ENCODE measurements around the gene RSBN1L. TPM values are rescaled to one million over a fixed set of nuclear protein-coding genes. Genes with fewer than 3 reads are reported as not detected.

RSBN1L gene
- total RNA-seq, 1 donor from 2014 or later, result 11.3 TPM

DNA sequence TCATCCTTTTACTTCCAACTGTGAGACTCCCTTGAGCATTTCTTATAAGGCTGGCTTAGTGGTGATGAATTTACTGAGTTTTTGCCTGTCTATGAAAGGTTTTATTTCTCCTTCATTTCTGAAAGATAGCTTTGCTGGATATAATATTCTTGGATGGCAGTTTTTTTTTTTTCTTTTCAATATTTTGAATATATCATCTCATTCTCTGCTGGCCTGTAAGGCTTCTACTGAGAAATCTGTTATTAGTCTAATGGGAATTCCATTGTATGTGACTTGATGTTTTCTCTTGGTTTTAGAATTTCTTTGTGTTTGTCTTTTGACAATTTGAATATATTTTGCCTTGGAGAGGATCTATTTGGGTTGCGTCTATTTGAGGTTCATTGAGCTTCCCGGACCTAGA, 124.7 kb downstream of the RSBN1L start:
- H3K27ac ChIP-seq, result no peak overlapping the region
- no peak for DNase-seq (ENCODE audit: extremely low spot score in 2 of 2)
- H3K36me3 ChIP-seq, result peaks cover 0 to 15% of the 10 kb centered on the region in 2 donors
- intact Hi-C loops (cut with DNase I), result no loop called here
- no peak for TF ChIP-seq CTCF (IDR thresholded peaks at IDR 0.05)
- TF ChIP-seq POLR2AphosphoS5 (IDR thresholded peaks at IDR 0.05; ENCODE audit: insufficient read depth in 1 of 2, low read depth in 1 of 2), result no peak
- no peak for TF ChIP-seq POLR2A (IDR thresholded peaks at IDR 0.05)
- peaks cover 32% of the 10 kb centered on the region for H3K9me3 ChIP-seq
- H3K4me3 ChIP-seq, result no peak overlapping the region
- H3K4me1 ChIP-seq, result no peaks in the 10 kb centered on the region
- H3K27me3 ChIP-seq, result no peaks in the 10 kb centered on the region

DNA sequence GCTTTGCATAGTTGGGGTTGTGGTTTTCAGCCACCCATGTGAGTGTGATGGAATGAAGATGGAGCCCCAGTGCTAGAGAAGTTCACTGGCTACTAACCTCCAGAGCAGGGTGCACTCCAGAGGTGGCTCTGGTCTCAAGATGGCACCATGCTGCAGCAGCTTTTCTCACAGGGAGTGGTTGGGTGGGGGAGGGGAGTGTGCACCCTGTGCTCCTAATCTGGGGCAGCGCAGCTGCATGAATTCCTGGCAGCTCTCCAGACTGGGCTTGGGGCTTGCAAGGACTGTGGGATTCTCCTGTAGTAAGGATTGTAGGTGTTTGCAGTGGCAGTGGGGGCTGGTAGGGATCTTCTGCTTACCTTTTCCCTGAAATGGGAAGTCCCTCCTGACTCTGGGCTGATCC, 126.0 kb downstream of the RSBN1L start:
- Histone ChIP-seq H3K36me3 (peaks cover 0 to 14% of the 10 kb centered on the region in 2 donors), H3K27me3 (no peaks in the 10 kb centered on the region), H3K9me3 (peaks cover 36% of the 10 kb centered on the region), H3K4me1 (peaks cover 1% of the 10 kb centered on the region), H3K27ac (no peak overlapping the region), H3K4me3 (no peak overlapping the region)
- intact Hi-C loops (cut with DNase I), result no loop called here
- DNase-seq (ENCODE audit: extremely low spot score in 2 of 2), result no peak
- TF ChIP-seq POLR2A (IDR thresholded peaks at IDR 0.05) (no peak), POLR2AphosphoS5 (IDR thresholded peaks at IDR 0.05; ENCODE audit: insufficient read depth in 1 of 2, low read depth in 1 of 2) (no peak), CTCF (IDR thresholded peaks at IDR 0.05) (no peak)

DNA sequence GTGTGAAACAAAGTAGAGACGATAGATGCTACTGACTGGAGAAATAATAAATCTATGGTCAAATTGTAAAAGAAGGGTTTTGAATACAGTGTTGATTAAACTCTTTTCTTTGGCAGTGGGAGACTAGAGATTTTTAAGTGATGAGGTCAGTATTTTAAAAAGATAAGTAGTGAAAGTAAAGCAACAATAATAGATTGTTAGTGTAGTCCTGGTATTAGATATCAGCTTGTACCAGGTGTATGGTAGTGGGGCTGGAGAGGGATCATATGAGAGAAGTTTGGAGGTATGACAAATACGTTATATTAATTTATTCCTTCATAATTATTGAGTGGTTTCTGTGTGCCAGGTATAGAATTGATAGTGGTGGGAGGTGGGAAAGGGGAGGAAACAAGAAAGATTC, 127.5 kb downstream of the RSBN1L start:
- no peak for DNase-seq (ENCODE audit: extremely low spot score in 2 of 2)
- Histone ChIP-seq H3K4me1 (peaks cover 9% of the 10 kb centered on the region), H3K27me3 (no peaks in the 10 kb centered on the region), H3K36me3 (peaks cover 0 to 11% of the 10 kb centered on the region in 2 donors), H3K27ac (no peak overlapping the region), H3K4me3 (no peak overlapping the region), H3K9me3 (peaks cover 31% of the 10 kb centered on the region)
- TF ChIP-seq POLR2A (IDR thresholded peaks at IDR 0.05), result no peak
- no peak for TF ChIP-seq CTCF (IDR thresholded peaks at IDR 0.05)
- no peak for TF ChIP-seq POLR2AphosphoS5 (IDR thresholded peaks at IDR 0.05; ENCODE audit: insufficient read depth in 1 of 2, low read depth in 1 of 2)
- intact Hi-C loops (cut with DNase I), result no loop called here

DNA sequence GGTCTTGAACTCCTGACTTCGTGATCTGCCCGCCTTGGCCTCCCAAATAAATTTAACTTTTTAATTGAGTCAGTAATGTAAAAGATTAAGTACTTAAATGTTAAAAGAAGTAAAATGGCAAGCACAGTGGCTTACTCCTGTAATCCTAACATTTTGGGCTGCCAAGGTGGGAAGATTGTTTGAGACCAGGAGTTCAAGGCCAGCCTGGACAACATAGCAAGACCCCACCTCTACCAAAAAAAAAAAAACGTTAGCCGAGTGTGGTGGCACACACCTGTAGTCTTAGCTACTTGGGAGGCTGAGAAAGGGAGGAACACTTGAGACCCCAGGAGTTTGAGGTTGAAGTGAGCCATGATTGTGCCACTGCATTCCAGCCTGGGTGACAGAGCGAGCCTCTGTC, 128.4 kb downstream of the RSBN1L start:
- H3K4me1 ChIP-seq, result peaks cover 9% of the 10 kb centered on the region
- DNase-seq (ENCODE audit: extremely low spot score in 2 of 2), result no peak
- peaks cover 0 to 9% of the 10 kb centered on the region in 2 donors for H3K36me3 ChIP-seq
- H3K27me3 ChIP-seq, result no peaks in the 10 kb centered on the region
- TF ChIP-seq POLR2A (IDR thresholded peaks at IDR 0.05), result no peak
- no peak for TF ChIP-seq POLR2AphosphoS5 (IDR thresholded peaks at IDR 0.05; ENCODE audit: insufficient read depth in 1 of 2, low read depth in 1 of 2)
- TF ChIP-seq CTCF (IDR thresholded peaks at IDR 0.05), result no peak
- no peak overlapping the region for H3K27ac ChIP-seq
- intact Hi-C loops (cut with DNase I), result no loop called here
- H3K4me3 ChIP-seq, result no peak overlapping the region
- H3K9me3 ChIP-seq, result peaks cover 30% of the 10 kb centered on the region

- Histone ChIP-seq H3K27me3 (no peaks in the 10 kb centered on the region), H3K9me3 (peaks cover 27% of the 10 kb centered on the region), H3K27ac (no peak overlapping the region), H3K4me3 (no peak overlapping the region), H3K36me3 (peaks cover 0 to 4% of the 10 kb centered on the region in 2 donors), H3K4me1 (peaks cover 9% of the 10 kb centered on the region)
- DNase-seq (ENCODE audit: extremely low spot score in 2 of 2), result no peak
- no peak for TF ChIP-seq CTCF (IDR thresholded peaks at IDR 0.05)
- TF ChIP-seq POLR2A (IDR thresholded peaks at IDR 0.05), result no peak
- no peak for TF ChIP-seq POLR2AphosphoS5 (IDR thresholded peaks at IDR 0.05; ENCODE audit: insufficient read depth in 1 of 2, low read depth in 1 of 2)
- intact Hi-C loops (cut with DNase I), result no loop called here
Measured at GRCh38 chr7:77825131-77825530, 128.9 kb downstream of the RSBN1L start.

All from vagina (tissue), 2 donors.